AG10803 (cell line): ENCODE measurements around the gene PIK3CD.

Source experiments
- DNase-seq: peaks from one replicate; pipeline ENCODE4 v3.0.0; 2010; ENCODE audit warnings: low read depth
- H3K4me3 ChIP-seq: 2 replicates; pipeline ENCODE4 v1.5.1; 2011; ENCODE audit warnings: mild to moderate bottlenecking, low read length, control low read depth
- TF ChIP-seq, protein P1 (sequence below): conservative IDR thresholded peaks from 2 replicates; pipeline ENCODE4 v1.5.1; 2011; ENCODE audit warnings: mild to moderate bottlenecking, low read length, control low read depth, inconsistent platforms

Gene PIK3CD

DNA sequence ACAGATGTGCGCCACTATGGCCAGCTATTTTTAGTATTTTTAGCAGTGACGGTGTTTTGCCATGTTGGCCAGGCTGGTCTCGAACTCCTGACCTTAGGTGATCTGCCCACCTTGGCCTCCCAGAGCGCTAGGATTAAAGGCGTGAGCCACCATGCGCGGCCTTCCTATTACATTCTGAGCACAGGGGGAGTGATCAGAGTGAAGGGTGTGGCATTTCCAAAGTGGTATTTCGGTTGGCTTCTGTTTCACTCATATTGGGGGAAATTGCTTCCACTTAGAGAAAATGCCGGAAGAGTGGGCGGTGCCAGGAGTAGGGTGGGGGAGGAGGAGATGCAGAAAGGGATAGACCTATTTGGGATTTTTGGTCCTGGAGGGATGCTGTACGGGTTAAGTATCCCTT, 4.3 kb downstream of the PIK3CD start:
- no peak for DNase-seq
- TF ChIP-seq, protein P1, sequence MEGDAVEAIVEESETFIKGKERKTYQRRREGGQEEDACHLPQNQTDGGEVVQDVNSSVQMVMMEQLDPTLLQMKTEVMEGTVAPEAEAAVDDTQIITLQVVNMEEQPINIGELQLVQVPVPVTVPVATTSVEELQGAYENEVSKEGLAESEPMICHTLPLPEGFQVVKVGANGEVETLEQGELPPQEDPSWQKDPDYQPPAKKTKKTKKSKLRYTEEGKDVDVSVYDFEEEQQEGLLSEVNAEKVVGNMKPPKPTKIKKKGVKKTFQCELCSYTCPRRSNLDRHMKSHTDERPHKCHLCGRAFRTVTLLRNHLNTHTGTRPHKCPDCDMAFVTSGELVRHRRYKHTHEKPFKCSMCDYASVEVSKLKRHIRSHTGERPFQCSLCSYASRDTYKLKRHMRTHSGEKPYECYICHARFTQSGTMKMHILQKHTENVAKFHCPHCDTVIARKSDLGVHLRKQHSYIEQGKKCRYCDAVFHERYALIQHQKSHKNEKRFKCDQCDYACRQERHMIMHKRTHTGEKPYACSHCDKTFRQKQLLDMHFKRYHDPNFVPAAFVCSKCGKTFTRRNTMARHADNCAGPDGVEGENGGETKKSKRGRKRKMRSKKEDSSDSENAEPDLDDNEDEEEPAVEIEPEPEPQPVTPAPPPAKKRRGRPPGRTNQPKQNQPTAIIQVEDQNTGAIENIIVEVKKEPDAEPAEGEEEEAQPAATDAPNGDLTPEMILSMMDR: no peak
- H3K4me3 ChIP-seq: no peak overlapping the region

DNA sequence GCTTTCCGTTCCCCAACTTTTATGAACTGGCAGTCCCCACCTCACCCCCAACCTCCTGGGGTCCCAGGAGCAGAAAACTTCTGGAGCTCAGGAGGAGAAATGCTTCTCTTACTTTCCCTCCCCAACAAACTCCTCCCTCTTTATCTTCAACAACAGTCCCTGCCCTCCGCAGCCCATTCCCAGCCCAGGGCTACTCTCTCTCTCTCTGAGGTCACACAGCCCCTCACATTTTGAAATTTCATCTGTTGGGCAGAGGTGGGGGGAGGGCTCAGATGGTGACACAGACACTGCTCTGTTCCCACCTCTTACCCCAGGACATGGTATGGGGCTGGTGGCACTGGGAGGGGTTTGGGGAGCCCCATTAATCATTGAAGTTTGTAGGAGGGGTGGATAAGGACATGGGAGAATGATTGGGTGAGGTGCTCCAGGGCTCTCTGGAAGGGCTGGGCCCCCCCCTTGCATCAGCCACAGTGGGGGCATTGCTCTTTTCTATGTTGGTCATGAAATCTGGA, 6.0 kb downstream of the PIK3CD start:
- no peak for DNase-seq
- TF ChIP-seq, protein P1: no peak
- H3K4me3 ChIP-seq: no peak overlapping the region

DNA sequence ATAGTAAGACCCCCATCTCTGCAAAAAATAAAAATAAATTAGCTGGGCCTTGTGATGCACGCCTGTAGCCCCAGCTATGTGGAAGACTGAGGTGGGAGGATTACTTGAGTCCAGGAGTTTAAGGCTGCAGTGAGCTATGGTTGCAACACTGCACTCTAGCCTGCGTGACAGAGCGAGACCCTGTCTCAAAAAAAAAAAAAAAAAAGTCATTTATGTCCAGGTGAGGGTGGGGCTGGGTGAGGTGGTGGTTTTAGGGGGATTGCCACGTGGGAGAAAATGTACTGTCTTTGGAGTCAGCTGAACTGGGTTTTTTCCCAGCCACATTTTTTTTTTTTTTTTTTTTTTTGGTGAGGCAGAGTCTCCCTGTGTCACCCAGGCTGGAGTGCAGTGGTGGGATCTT, 6.7 kb downstream of the PIK3CD start:
- DNase-seq: no peak
- no peak overlapping the region for H3K4me3 ChIP-seq
- TF ChIP-seq, protein P1: no peak

DNA sequence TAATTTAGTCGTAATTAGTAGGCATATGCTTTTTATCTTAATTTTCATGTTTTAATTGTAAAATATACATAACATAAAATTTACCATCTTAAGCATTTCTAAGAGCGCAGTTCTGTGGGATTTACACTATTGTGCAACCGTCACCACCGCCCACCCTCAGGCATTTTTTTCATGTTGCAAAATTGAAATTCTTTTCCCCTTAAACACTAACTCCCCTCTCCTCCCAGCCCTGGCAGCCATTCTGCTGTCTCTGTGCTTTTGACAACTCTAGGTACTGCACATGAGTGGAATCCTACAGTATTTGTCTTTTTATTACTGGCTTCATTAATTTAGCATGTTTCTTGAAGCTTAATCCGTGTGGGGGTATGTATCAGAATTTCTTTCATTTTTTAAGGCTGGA, 7.8 kb downstream of the PIK3CD start:
- TF ChIP-seq, protein P1: no peak
- H3K4me3 ChIP-seq: no peak overlapping the region
- peak; percentile 84 for DNase-seq

DNA sequence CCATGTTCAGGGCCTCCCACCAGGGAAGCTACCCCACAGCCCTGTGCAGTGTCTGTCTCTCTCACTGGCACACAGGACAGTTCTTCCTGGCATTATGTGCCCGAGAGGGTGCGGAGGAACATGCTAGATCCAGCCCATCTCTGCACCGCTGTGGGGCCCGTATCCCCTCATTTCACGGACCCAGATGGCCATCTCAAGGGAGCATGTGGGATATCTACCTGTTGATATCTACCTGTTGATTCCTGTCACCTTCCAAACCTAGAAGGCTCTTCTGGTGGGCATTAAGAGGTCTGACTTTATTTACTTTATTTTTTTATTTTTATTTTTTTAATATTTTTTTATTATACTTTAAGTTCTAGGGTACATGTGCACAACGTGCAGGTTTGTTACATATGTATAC, 11.7 kb downstream of the PIK3CD start:
- no peak for DNase-seq
- TF ChIP-seq, protein P1: no peak

DNA sequence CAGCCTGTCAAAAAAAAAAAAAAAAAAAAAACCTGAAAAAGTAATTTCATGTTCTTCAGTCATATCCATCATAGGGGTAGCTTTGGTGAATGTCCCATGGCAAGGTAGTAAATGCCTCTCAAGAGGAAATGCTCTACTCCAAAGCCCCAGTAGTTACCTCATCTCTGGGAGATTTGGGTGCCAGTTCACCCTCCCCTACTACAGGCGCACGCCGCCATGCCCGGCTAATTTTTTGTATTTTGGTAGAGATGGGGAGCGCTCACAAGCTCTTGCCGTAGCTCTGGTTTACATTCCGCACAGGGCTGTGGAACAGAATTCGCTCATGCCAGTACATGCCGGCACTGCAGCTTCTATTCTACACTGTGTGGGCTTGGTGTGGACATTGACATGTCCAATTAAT, 13.7 kb downstream of the PIK3CD start:
- no peak for DNase-seq
- TF ChIP-seq, protein P1: no peak
- no peak overlapping the region for H3K4me3 ChIP-seq

More for the DNA sequence above, 11.7 kb downstream of the PIK3CD start:
- no peak overlapping the region for H3K4me3 ChIP-seq

DNA sequence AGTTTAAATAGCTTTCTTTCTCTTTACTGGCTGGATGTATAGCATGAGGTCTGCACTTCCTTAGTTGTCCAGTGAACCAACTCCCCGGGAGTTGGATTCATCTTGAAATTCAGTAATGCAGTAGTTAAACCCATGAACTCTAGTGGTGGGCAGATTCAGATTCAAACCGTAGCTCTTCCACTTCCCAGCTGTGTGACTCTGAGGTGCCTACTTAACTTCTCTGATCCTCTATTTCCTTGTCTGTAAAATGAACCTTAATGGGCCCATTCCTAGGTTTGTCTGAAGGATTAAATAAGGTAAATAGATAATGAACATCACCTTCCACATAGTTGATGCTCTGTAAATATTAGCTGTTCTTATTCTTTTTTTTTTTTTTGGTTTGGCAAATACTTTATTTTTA, 16.5 kb downstream of the PIK3CD start:
- DNase-seq: no peak
- TF ChIP-seq, protein P1: no peak
- no peak overlapping the region for H3K4me3 ChIP-seq
